ENCODE results near the gene REEP2. TPM values are rescaled to one million over a fixed set of nuclear protein-coding genes. Genes with fewer than 3 reads are reported as not detected.
A peak's percentile ranks its signal among the peaks of the same experiment; 100 is the strongest.

The REEP2 gene
- total RNA-seq, 1 donor from 2014 or later: 5.2 TPM

- no peak for ATAC-seq
- intact Hi-C loops (cut with DNase I): no loop called here
- peak; percentile 23 for DNase-seq (ENCODE audit: missing footprints)
Observed at GRCh38 chr5:138445547-138446271, 6.9 kb downstream of the REEP2 start.

GRCh38 chr5:138448070-138448469 is 9.2 kb downstream of the REEP2 start:
- DNase-seq (ENCODE audit: missing footprints) (no peak), ATAC-seq (no peak)
- intact Hi-C loops (cut with DNase I): no loop called here

- intact Hi-C loops (cut with DNase I): no loop called here
- no peak for DNase-seq (ENCODE audit: missing footprints)
- ATAC-seq: no peak
Observed at GRCh38 chr5:138448481-138449398, 9.9 kb downstream of the REEP2 start.

- ATAC-seq (peak; percentile 88), DNase-seq (ENCODE audit: missing footprints) (peak; percentile 96)
- intact Hi-C loops (cut with DNase I): loop anchor here (1.0 kb wide), 1 partner anchor 54 kb away; no protein-coding TSS in a partner anchor
Observed at GRCh38 chr5:138449501-138450239, 10.8 kb downstream of the REEP2 start.

- intact Hi-C loops (cut with DNase I): loop anchor here (1.0 kb wide), 1 partner anchor 52 kb away; no protein-coding TSS in a partner anchor
- no peak for DNase-seq (ENCODE audit: missing footprints)
- ATAC-seq: no peak
Observed at GRCh38 chr5:138450971-138451370, 12.1 kb downstream of the REEP2 start.

- intact Hi-C loops (cut with DNase I): no loop called here
- ATAC-seq: no peak
- DNase-seq (ENCODE audit: missing footprints): no peak
Observed at GRCh38 chr5:138452720-138453119, 13.9 kb downstream of the REEP2 start.

GRCh38 chr5:138453590-138453989 is 14.7 kb downstream of the REEP2 start:
- DNase-seq (ENCODE audit: missing footprints) (no peak), ATAC-seq (no peak)
- intact Hi-C loops (cut with DNase I): no loop called here

GRCh38 chr5:138454121-138454520 is 15.3 kb downstream of the REEP2 start:
- no peak for ATAC-seq
- intact Hi-C loops (cut with DNase I): no loop called here
- no peak for DNase-seq (ENCODE audit: missing footprints)

GRCh38 chr5:138455232-138455930 is 16.5 kb downstream of the REEP2 start:
- ATAC-seq (no peak), DNase-seq (ENCODE audit: missing footprints) (no peak)
- intact Hi-C loops (cut with DNase I): no loop called here

GRCh38 chr5:138457531-138458275 is 18.8 kb downstream of the REEP2 start:
- intact Hi-C loops (cut with DNase I): no loop called here
- ATAC-seq (no peak), DNase-seq (ENCODE audit: missing footprints) (peak; percentile 8)

- no peak for DNase-seq (ENCODE audit: missing footprints)
- intact Hi-C loops (cut with DNase I): no loop called here
- peak; percentile 20 for ATAC-seq
Observed at GRCh38 chr5:138458384-138458783, 19.5 kb downstream of the REEP2 start.

- ATAC-seq (no peak), DNase-seq (ENCODE audit: missing footprints) (no peak)
- intact Hi-C loops (cut with DNase I): no loop called here
Observed at GRCh38 chr5:138458856-138459255, 20.0 kb downstream of the REEP2 start.

GRCh38 chr5:138459311-138459933 is 20.6 kb downstream of the REEP2 start:
- no peak for ATAC-seq
- intact Hi-C loops (cut with DNase I): no loop called here

GRCh38 chr5:138460032-138460693 is 21.3 kb downstream of the REEP2 start:
- DNase-seq (ENCODE audit: missing footprints): no peak
- no peak for ATAC-seq
- intact Hi-C loops (cut with DNase I): no loop called here

More at GRCh38 chr5:138459311-138459933, 20.6 kb downstream of the REEP2 start:
- DNase-seq (ENCODE audit: missing footprints): no peak

GRCh38 chr5:138461343-138462125 is 22.7 kb downstream of the REEP2 start:
- DNase-seq (ENCODE audit: missing footprints) (no peak), ATAC-seq (no peak)
- intact Hi-C loops (cut with DNase I): no loop called here

- DNase-seq (ENCODE audit: missing footprints) (no peak), ATAC-seq (no peak)
- intact Hi-C loops (cut with DNase I): loop anchor here (1.0 kb wide), 2 partner anchors 40 to 80 kb away; partner anchors contain the start of gene ETF1
Observed at GRCh38 chr5:138463419-138464007, 24.7 kb downstream of the REEP2 start.
